GM12878 (cell line): Measurements from ENCODE around the gene NONO.

Experiments
- EP300 ChIP-seq, 2 experiments: fragments of 150-350 bp in 1 of 2; IDR thresholded peaks; 2 replicates each; pipeline ENCODE4 v1.6.1; 2011 to 2012; ENCODE audit warnings: low read depth in 2 of 2, low read length in 2 of 2, borderline replicate concordance in 1 of 2, improper control_type of control experiment in 1 of 2, inconsistent platforms in 1 of 2; ENCODE audit not compliant: control insufficient read depth in 1 of 2
- REST ChIP-seq: IDR thresholded peaks from 2 replicates; pipeline ENCODE4 v1.6.1; 2012; ENCODE audit warnings: mild to moderate bottlenecking, low read depth, low read length
- ZNF207 ChIP-seq: fragments of 450-650 bp; IDR thresholded peaks from 2 replicates; pipeline ENCODE4 v1.6.1; 2014; ENCODE audit warnings: antibody characterized with exemption, mild to moderate bottlenecking, borderline replicate concordance
- TF ChIP-seq, protein P1 (sequence below), 3 experiments: IDR thresholded peaks in 2 of 3; conservative IDR thresholded peaks in 1 of 3; 2 replicates each; pipeline ENCODE4 v1.5.1; 2011; ENCODE audit warnings: low read depth in 3 of 3, low read length in 3 of 3, mild to moderate bottlenecking in 3 of 3, control low read depth in 2 of 3, moderate library complexity in 2 of 3, inconsistent platforms in 1 of 3, mixed read lengths in 1 of 3; ENCODE audit not compliant: control insufficient read depth in 2 of 3, insufficient read depth in 1 of 3; ENCODE audit errors: extremely low read depth in 1 of 3

GRCh38 chrX:71250841-71251240 is 32.6 kb upstream of the NONO start:
- TF ChIP-seq EP300 (IDR thresholded peaks at IDR 0.05; ENCODE audit: borderline replicate concordance in 1 of 2, control insufficient read depth in 1 of 2, low read depth in 2 of 2, low read length in 2 of 2) (no peak), ZNF207 (no peak), REST (no peak)
- TF ChIP-seq, protein P1, sequence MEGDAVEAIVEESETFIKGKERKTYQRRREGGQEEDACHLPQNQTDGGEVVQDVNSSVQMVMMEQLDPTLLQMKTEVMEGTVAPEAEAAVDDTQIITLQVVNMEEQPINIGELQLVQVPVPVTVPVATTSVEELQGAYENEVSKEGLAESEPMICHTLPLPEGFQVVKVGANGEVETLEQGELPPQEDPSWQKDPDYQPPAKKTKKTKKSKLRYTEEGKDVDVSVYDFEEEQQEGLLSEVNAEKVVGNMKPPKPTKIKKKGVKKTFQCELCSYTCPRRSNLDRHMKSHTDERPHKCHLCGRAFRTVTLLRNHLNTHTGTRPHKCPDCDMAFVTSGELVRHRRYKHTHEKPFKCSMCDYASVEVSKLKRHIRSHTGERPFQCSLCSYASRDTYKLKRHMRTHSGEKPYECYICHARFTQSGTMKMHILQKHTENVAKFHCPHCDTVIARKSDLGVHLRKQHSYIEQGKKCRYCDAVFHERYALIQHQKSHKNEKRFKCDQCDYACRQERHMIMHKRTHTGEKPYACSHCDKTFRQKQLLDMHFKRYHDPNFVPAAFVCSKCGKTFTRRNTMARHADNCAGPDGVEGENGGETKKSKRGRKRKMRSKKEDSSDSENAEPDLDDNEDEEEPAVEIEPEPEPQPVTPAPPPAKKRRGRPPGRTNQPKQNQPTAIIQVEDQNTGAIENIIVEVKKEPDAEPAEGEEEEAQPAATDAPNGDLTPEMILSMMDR (IDR thresholded peaks at IDR 0.05 in 2 of 3, conservative IDR thresholded peaks at IDR 0.05 in 1 of 3; ENCODE audit: control insufficient read depth in 2 of 3, extremely low read depth in 1 of 3, insufficient read depth in 1 of 3, low read depth in 3 of 3, low read length in 3 of 3), result no peak
